ENCODE results near the gene RAX2.
"Not testable (repeated sequence)": the region's sequence is repeated elsewhere in the genome, so short reads cannot be mapped to it uniquely, and the experiment has no call there.

RAX2 gene

GRCh38 chr19:3771000-3771905 lies 775 bp downstream of the RAX2 start:
- Histone ChIP-seq H3K4me1 (no peaks in the 10 kb centered on the region), H3K9ac (no peak overlapping the region)
- TF ChIP-seq Cebpa-rat (IDR thresholded peaks at IDR 0.05), result no peak

GRCh38 chr19:3770136-3770999 lies 1.7 kb downstream of the RAX2 start:
- Histone ChIP-seq H3K4me3 (no peak overlapping the region), H3K27me3 (no peaks in the 10 kb centered on the region), H3K9me3 (no peaks in the 10 kb centered on the region), H4K20me1 (no peaks in the 10 kb centered on the region; the same call in 1 of the 2 replicates), H3K9ac (no peak overlapping the region), H3K36me3 (peaks cover 50% of the 10 kb centered on the region), H3K4me1 (no peaks in the 10 kb centered on the region), H3K27ac (no peak overlapping the region), H3K4me2 (no peak overlapping the region)
- no peak for TF ChIP-seq Cebpa-rat (IDR thresholded peaks at IDR 0.05)

More at GRCh38 chr19:3771000-3771905, 775 bp downstream of the RAX2 start:
- Histone ChIP-seq H3K4me2 (no peak overlapping the region), H3K27me3 (no peaks in the 10 kb centered on the region), H3K36me3 (peaks cover 41% of the 10 kb centered on the region), H3K4me3 (no peak overlapping the region), H3K9me3 (no peaks in the 10 kb centered on the region), H3K27ac (no peak overlapping the region), H4K20me1 (no peaks in the 10 kb centered on the region; the same call in 1 of the 2 replicates)

- peaks cover 55% of the 10 kb centered on the region for H3K36me3 ChIP-seq
- H3K4me3 ChIP-seq, result no peak overlapping the region
- no peaks in the 10 kb centered on the region; the same call in 1 of the 2 replicates for H4K20me1 ChIP-seq
- no peaks in the 10 kb centered on the region for H3K27me3 ChIP-seq
- H3K4me1 ChIP-seq, result no peaks in the 10 kb centered on the region
- no peaks in the 10 kb centered on the region for H3K9me3 ChIP-seq
- no peak overlapping the region for H3K4me2 ChIP-seq
- no peak overlapping the region for H3K9ac ChIP-seq
- H3K27ac ChIP-seq, result no peak overlapping the region
- no peak for TF ChIP-seq Cebpa-rat (IDR thresholded peaks at IDR 0.05)
Observed at GRCh38 chr19:3769494-3769893, 2.5 kb downstream of the RAX2 start.

- no peak overlapping the region for H3K4me3 ChIP-seq
- no peak overlapping the region for H3K9ac ChIP-seq
- H3K4me2 ChIP-seq, result no peak overlapping the region
- H3K36me3 ChIP-seq, result peaks cover 55% of the 10 kb centered on the region
- no peaks in the 10 kb centered on the region for H3K9me3 ChIP-seq
- H3K27me3 ChIP-seq, result no peaks in the 10 kb centered on the region
- peaks cover under 1% of the 10 kb centered on the region; the same call in 1 of the 2 replicates for H3K4me1 ChIP-seq
- H4K20me1 ChIP-seq, result no peaks in the 10 kb centered on the region; the same call in 1 of the 2 replicates
- no peak overlapping the region for H3K27ac ChIP-seq
- TF ChIP-seq Cebpa-rat (IDR thresholded peaks at IDR 0.05), result no peak
Observed at GRCh38 chr19:3768748-3769099, 3.3 kb downstream of the RAX2 start.

- no peak overlapping the region for H3K4me3 ChIP-seq
- H3K4me2 ChIP-seq, result no peak overlapping the region
- H3K36me3 ChIP-seq, result peaks cover 55% of the 10 kb centered on the region
- no peak overlapping the region for H3K9ac ChIP-seq
- H3K4me1 ChIP-seq, result peaks cover 6% of the 10 kb centered on the region
- no peaks in the 10 kb centered on the region; the same call in 1 of the 2 replicates for H4K20me1 ChIP-seq
- TF ChIP-seq Cebpa-rat (IDR thresholded peaks at IDR 0.05), result no peak
- no peak overlapping the region for H3K27ac ChIP-seq
- H3K27me3 ChIP-seq, result no peaks in the 10 kb centered on the region
- H3K9me3 ChIP-seq, result no peaks in the 10 kb centered on the region
Observed at GRCh38 chr19:3768015-3768747, 3.8 kb downstream of the RAX2 start.

- peaks cover 11% of the 10 kb centered on the region for H3K4me1 ChIP-seq
- no peaks in the 10 kb centered on the region for H3K27me3 ChIP-seq
- H3K36me3 ChIP-seq, result peaks cover 55% of the 10 kb centered on the region
- no peak overlapping the region for H3K27ac ChIP-seq
- no peak for TF ChIP-seq Cebpa-rat (IDR thresholded peaks at IDR 0.05)
- H3K4me3 ChIP-seq, result no peak overlapping the region
- H4K20me1 ChIP-seq, result no peaks in the 10 kb centered on the region; the same call in 1 of the 2 replicates
- H3K9ac ChIP-seq, result no peak overlapping the region
- H3K9me3 ChIP-seq, result no peaks in the 10 kb centered on the region
- H3K4me2 ChIP-seq, result no peak overlapping the region
Observed at GRCh38 chr19:3767050-3767449, 5.0 kb downstream of the RAX2 start.

GRCh38 chr19:3766520-3766919 lies 5.5 kb downstream of the RAX2 start:
- Histone ChIP-seq H3K4me1 (peaks cover 16% of the 10 kb centered on the region), H3K27ac (no peak overlapping the region), H3K27me3 (no peaks in the 10 kb centered on the region), H3K4me2 (no peak overlapping the region), H3K4me3 (no peak overlapping the region), H4K20me1 (no peaks in the 10 kb centered on the region; the same call in 1 of the 2 replicates), H3K9me3 (no peaks in the 10 kb centered on the region), H3K36me3 (peaks cover 55% of the 10 kb centered on the region), H3K9ac (no peak overlapping the region)
- TF ChIP-seq Cebpa-rat (IDR thresholded peaks at IDR 0.05), result no peak

- not testable (repeated sequence) for H3K27me3 ChIP-seq, H3K9me3 ChIP-seq, H3K4me3 ChIP-seq, H4K20me1 ChIP-seq, H3K27ac ChIP-seq, H3K9ac ChIP-seq, H3K4me2 ChIP-seq
- peaks cover 19% of the 10 kb centered on the region for H3K4me1 ChIP-seq
- H3K36me3 ChIP-seq, result peaks cover 55% of the 10 kb centered on the region
Observed at GRCh38 chr19:3765757-3766156, 6.3 kb downstream of the RAX2 start.

- peaks cover 26% of the 10 kb centered on the region for H3K4me1 ChIP-seq
- no peak overlapping the region for H3K4me3 ChIP-seq
- H3K27me3 ChIP-seq, result no peaks in the 10 kb centered on the region
- H4K20me1 ChIP-seq, result no peaks in the 10 kb centered on the region; the same call in 1 of the 2 replicates
- no peaks in the 10 kb centered on the region for H3K9me3 ChIP-seq
- no peak overlapping the region for H3K4me2 ChIP-seq
- TF ChIP-seq Cebpa-rat (IDR thresholded peaks at IDR 0.05), result no peak
- peaks cover 51% of the 10 kb centered on the region for H3K36me3 ChIP-seq
- no peak overlapping the region for H3K9ac ChIP-seq
- no peak overlapping the region for H3K27ac ChIP-seq
Observed at GRCh38 chr19:3765121-3765520, 6.9 kb downstream of the RAX2 start.
